SHP77 (cell line): Measurements from ENCODE around the gene DSPP.
A peak's percentile ranks its signal among the peaks of the same experiment; 100 is the strongest.

Experiments
- DNase-seq, 2 experiments: peaks; one replicate each; lab custom pipeline; 2025; lab: John Stamatoyannopoulos, UW

DSPP gene

GRCh38 chr4:87631668-87632067 is 23.3 kb downstream of the DSPP start:
- DNase-seq: no peak

GRCh38 chr4:87632469-87632868 is 24.1 kb downstream of the DSPP start:
- DNase-seq: peak in 1 of 2 experiments; percentile 2

- peak; percentile 9 to 10 for DNase-seq
These were observed 24.9 kb downstream of the DSPP start for GRCh38 chr4:87633243-87633642.

GRCh38 chr4:87644286-87644685 is 36.0 kb downstream of the DSPP start:
- DNase-seq: no peak

- no peak for DNase-seq
These were observed 41.7 kb downstream of the DSPP start, which contains the start of gene DMP1 for GRCh38 chr4:87649980-87650379. DMP1 (plus strand) TSS chr4:87650280; CDS start chr4:87656493, 6,213 bp downstream.

GRCh38 chr4:87650938-87651337 is 42.6 kb downstream of the DSPP start:
- no peak for DNase-seq

GRCh38 chr4:87651941-87652340 is 43.6 kb downstream of the DSPP start:
- no peak for DNase-seq

- no peak for DNase-seq
These were observed 46.2 kb downstream of the DSPP start for GRCh38 chr4:87654487-87655044.

GRCh38 chr4:87657525-87657924 is 49.2 kb downstream of the DSPP start:
- no peak for DNase-seq

- no peak for DNase-seq
These were observed 51.1 kb downstream of the DSPP start for GRCh38 chr4:87659247-87659931.

GRCh38 chr4:87662871-87663270 is 54.5 kb downstream of the DSPP start:
- no peak for DNase-seq
